OCI-LY1 (cell line): ENCODE results near the gene GLIS1.

ENCODE experiments used
- H2AFZ ChIP-seq: fragments of 200-600 bp; sonication (generic), shearing (Covaris generic); 2 replicates; pipeline ENCODE4 v1.6.0; 2014; ENCODE audit warnings: antibody characterized with exemption, mild to moderate bottlenecking, low read length
- H3F3A ChIP-seq: fragments of 200-600 bp; sonication (generic), shearing (Covaris generic); 2 replicates; pipeline ENCODE4 v1.6.0; 2014; ENCODE audit warnings: mild to moderate bottlenecking, antibody characterized with exemption, low read length, moderate library complexity; ENCODE audit not compliant: insufficient read depth
- H3K27ac ChIP-seq: fragments of 200-600 bp; sonication (generic); 2 replicates; pipeline ENCODE4 v1.5.1; 2014; ENCODE audit warnings: low read length, mixed run types, mild to moderate bottlenecking, low read depth; ENCODE audit not compliant: poor library complexity, severe bottlenecking
- H3K27me3 ChIP-seq: fragments of 200-600 bp; sonication (generic); 2 replicates; pipeline ENCODE4 v1.6.0; 2014; ENCODE audit warnings: antibody characterized with exemption, mild to moderate bottlenecking, low read length, moderate library complexity; ENCODE audit not compliant: insufficient read depth
- H3K36me3 ChIP-seq: fragments of 200-600 bp; sonication (generic); 2 replicates; pipeline ENCODE4 v1.6.1; 2014; ENCODE audit warnings: mild to moderate bottlenecking, antibody characterized with exemption, low read length, moderate library complexity, mixed read lengths; ENCODE audit not compliant: insufficient read depth
- H3K4me1 ChIP-seq: fragments of 200-600 bp; sonication (generic); 2 replicates; pipeline ENCODE4 v1.5.1; 2014; ENCODE audit warnings: mild to moderate bottlenecking, low read length, moderate library complexity; ENCODE audit not compliant: insufficient read depth, severe bottlenecking
- H3K4me2 ChIP-seq: fragments of 200-600 bp; sonication (generic), shearing (Covaris generic); 2 replicates; pipeline ENCODE4 v1.6.1; 2014; ENCODE audit warnings: low read length
- H3K4me3 ChIP-seq: fragments of 200-600 bp; sonication (generic); 2 replicates; pipeline ENCODE4 v1.5.1; 2014; ENCODE audit warnings: low read length, low read depth, mild to moderate bottlenecking, mixed read lengths; ENCODE audit not compliant: poor library complexity, severe bottlenecking
- H3K79me2 ChIP-seq: fragments of 200-600 bp; shearing (Covaris generic); 2 replicates; pipeline ENCODE4 v1.6.1; 2016; ENCODE audit warnings: mixed run types, low read length, mixed read lengths; ENCODE audit not compliant: insufficient read depth
- H3K9ac ChIP-seq: fragments of 200-600 bp; sonication (generic), shearing (Covaris generic); 2 replicates; pipeline ENCODE4 v1.6.1; 2014; ENCODE audit warnings: mild to moderate bottlenecking, low read length, mixed read lengths
- H3K9me2 ChIP-seq: fragments of 200-600 bp; sonication (generic), shearing (Covaris generic); 2 replicates; pipeline ENCODE4 v1.6.1; 2014; ENCODE audit warnings: low read depth, mild to moderate bottlenecking, low read length, mixed read lengths
- H3K9me3 ChIP-seq: fragments of 200-600 bp; shearing (Covaris generic); 2 replicates; pipeline ENCODE4 v1.6.1; 2014; ENCODE audit warnings: low read length, mixed read lengths
- H4K20me1 ChIP-seq: fragments of 200-600 bp; sonication (generic), shearing (Covaris generic); 2 replicates; pipeline ENCODE4 v1.6.0; 2016; ENCODE audit warnings: mild to moderate bottlenecking, low read length; ENCODE audit not compliant: insufficient read depth
- EZH2 ChIP-seq: fragments of 200-600 bp; sonication (generic), shearing (Covaris generic); IDR thresholded peaks from 2 replicates; pipeline ENCODE4 v1.8.0; 2017; ENCODE audit warnings: borderline replicate concordance, mixed run types, mild to moderate bottlenecking, antibody characterized with exemption, low read length, moderate library complexity, mixed read lengths
- TF ChIP-seq, protein P1 (sequence below): fragments of 200-600 bp; sonication (generic), shearing (Covaris generic); IDR thresholded peaks from 2 replicates; pipeline ENCODE4 v1.5.1; 2017; ENCODE audit warnings: mild to moderate bottlenecking, antibody characterized with exemption, low read length, moderate library complexity, mixed read lengths

GLIS1 gene

DNA sequence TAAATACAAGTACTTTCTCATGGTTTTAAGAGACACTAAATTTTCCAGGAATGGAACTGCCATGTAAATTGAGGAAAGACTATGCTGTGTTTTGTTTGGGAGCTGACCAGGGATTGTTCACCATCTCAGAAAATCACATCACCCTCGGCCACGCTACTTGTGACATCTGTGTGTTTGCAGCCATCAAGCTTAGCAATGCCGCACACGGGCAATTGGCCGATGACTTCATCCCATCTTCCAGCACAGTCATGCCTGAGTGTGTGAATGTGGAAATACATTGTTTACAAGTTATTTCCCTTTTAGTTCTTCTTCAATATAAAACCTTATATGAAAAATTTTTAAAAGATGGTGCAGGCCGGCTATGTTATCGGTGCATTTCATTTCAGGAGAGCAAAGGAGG, 121.6 kb downstream of the GLIS1 start:
- Histone ChIP-seq H3K79me2 (no peaks in the 10 kb centered on the region), H3K4me2 (no peak overlapping the region), H2AFZ (no peak overlapping the region), H3F3A (no peaks in the 10 kb centered on the region), H3K9me3 (no peaks in the 10 kb centered on the region), H3K36me3 (no peaks in the 10 kb centered on the region), H3K9me2 (no peaks in the 10 kb centered on the region), H3K4me1 (no peaks in the 10 kb centered on the region), H4K20me1 (no peaks in the 10 kb centered on the region), H3K27me3 (no peaks in the 10 kb centered on the region; the same call in 1 of the 2 replicates), H3K27ac (no peak overlapping the region), H3K9ac (no peak overlapping the region), H3K4me3 (no peak overlapping the region)
- TF ChIP-seq EZH2, result no peak
- TF ChIP-seq, protein P1, sequence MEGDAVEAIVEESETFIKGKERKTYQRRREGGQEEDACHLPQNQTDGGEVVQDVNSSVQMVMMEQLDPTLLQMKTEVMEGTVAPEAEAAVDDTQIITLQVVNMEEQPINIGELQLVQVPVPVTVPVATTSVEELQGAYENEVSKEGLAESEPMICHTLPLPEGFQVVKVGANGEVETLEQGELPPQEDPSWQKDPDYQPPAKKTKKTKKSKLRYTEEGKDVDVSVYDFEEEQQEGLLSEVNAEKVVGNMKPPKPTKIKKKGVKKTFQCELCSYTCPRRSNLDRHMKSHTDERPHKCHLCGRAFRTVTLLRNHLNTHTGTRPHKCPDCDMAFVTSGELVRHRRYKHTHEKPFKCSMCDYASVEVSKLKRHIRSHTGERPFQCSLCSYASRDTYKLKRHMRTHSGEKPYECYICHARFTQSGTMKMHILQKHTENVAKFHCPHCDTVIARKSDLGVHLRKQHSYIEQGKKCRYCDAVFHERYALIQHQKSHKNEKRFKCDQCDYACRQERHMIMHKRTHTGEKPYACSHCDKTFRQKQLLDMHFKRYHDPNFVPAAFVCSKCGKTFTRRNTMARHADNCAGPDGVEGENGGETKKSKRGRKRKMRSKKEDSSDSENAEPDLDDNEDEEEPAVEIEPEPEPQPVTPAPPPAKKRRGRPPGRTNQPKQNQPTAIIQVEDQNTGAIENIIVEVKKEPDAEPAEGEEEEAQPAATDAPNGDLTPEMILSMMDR, result no peak

DNA sequence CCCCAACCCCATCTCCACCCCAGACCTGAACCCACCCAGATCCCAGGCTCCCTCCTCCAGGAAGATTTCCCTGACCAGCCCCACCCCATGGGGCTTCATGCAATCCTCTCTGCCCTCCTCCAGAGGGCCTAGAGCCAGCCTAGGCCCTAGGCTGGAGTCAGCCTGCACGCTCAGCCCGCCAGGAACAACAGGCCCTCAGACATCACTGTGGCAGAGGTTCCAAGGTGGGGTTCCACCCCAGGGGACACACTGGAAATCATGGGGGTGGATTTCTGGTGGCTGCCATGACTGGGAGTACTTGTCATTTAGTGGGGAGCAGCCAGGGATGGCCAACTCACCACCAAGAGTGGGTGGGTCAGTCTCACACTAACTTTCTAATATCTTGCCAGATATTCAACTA, 122.0 kb downstream of the GLIS1 start:
- no peaks in the 10 kb centered on the region for H3K4me1 ChIP-seq
- no peaks in the 10 kb centered on the region for H3K79me2 ChIP-seq
- H3K27ac ChIP-seq, result no peak overlapping the region
- no peak overlapping the region for H3K4me3 ChIP-seq
- H3K9me2 ChIP-seq, result no peaks in the 10 kb centered on the region
- H3K9me3 ChIP-seq, result no peaks in the 10 kb centered on the region
- no peak overlapping the region for H3K4me2 ChIP-seq
- H3K36me3 ChIP-seq, result no peaks in the 10 kb centered on the region
- H2AFZ ChIP-seq, result no peak overlapping the region
- no peak for TF ChIP-seq EZH2
- H3F3A ChIP-seq, result no peaks in the 10 kb centered on the region
- no peaks in the 10 kb centered on the region; the same call in 1 of the 2 replicates for H3K27me3 ChIP-seq
- H3K9ac ChIP-seq, result no peak overlapping the region
- H4K20me1 ChIP-seq, result no peaks in the 10 kb centered on the region

DNA sequence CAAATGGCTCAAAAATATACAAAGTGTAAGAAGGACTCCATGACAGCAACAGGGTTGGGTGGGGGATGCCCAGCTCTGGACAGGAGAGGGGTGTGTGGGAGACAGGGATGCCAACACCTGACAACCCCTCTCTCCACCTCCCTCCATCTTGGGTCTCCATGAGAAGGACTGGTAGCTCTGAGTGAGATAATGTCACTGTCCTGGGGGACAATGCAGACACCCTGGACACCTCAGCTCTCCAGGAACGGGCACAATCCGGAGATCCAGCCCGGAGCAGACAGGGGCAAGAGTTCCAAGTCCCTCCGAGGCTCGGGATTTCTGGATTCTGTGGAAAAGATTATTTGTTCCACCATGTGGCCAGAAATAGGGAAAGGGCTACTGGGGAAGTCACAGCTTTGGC, 122.5 kb downstream of the GLIS1 start:
- Histone ChIP-seq H2AFZ (no peak overlapping the region), H3K4me1 (no peaks in the 10 kb centered on the region), H3K27ac (no peak overlapping the region), H3K9ac (no peak overlapping the region), H3K36me3 (no peaks in the 10 kb centered on the region), H3K9me2 (no peaks in the 10 kb centered on the region), H3K27me3 (no peaks in the 10 kb centered on the region; the same call in 1 of the 2 replicates), H3K4me2 (no peak overlapping the region), H3F3A (no peaks in the 10 kb centered on the region), H4K20me1 (no peaks in the 10 kb centered on the region), H3K4me3 (no peak overlapping the region), H3K79me2 (no peaks in the 10 kb centered on the region), H3K9me3 (no peaks in the 10 kb centered on the region)
- TF ChIP-seq, protein P1, result no peak
- no peak for TF ChIP-seq EZH2

DNA sequence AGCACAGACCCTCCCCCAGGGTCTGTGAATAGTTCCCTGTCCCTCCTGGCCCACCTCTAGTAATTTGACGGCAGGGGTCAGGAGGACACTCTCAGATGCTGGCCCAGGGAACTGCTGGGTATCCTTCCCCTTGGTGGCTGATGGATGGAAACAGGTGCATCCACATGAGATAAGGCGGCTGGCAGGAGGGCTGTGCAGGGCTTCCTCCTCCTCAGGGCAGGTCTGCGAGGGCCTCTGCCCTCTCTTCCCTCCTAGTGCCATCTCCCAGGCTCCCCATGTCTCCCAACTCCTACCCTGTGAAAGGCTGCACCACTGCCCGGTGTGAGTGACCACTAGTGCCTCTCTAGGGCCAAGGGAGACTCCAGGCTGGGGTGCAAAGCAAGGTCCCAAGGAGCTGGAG, 123.9 kb downstream of the GLIS1 start:
- no peaks in the 10 kb centered on the region for H3F3A ChIP-seq
- TF ChIP-seq, protein P1, result no peak
- TF ChIP-seq EZH2, result no peak
- H3K36me3 ChIP-seq, result no peaks in the 10 kb centered on the region

More for the DNA sequence above, 123.9 kb downstream of the GLIS1 start:
- no peak overlapping the region for H3K9ac ChIP-seq
- no peaks in the 10 kb centered on the region for H3K4me1 ChIP-seq
- no peaks in the 10 kb centered on the region for H3K79me2 ChIP-seq
- H2AFZ ChIP-seq, result no peak overlapping the region
- peaks cover 11% of the 10 kb centered on the region for H3K9me3 ChIP-seq
- H3K9me2 ChIP-seq, result no peaks in the 10 kb centered on the region
- H4K20me1 ChIP-seq, result no peaks in the 10 kb centered on the region
- H3K27ac ChIP-seq, result no peak overlapping the region
- no peaks in the 10 kb centered on the region; the same call in 1 of the 2 replicates for H3K27me3 ChIP-seq
- no peak overlapping the region for H3K4me2 ChIP-seq
- H3K4me3 ChIP-seq, result no peak overlapping the region
